Pancreas (tissue), 10 donors: ENCODE data around the gene PRKCA. TPM values are rescaled to one million over a fixed set of nuclear protein-coding genes. Genes with fewer than 3 reads are reported as not detected.

ENCODE experiments used
- ATAC-seq, 4 donors: fragments of 200-7000 bp; cut with Tn5 transposase; one replicate each; pipeline versions ENCODE4 v1.8.0 to v1.9.1; 2020; ENCODE audit warnings: mild to moderate bottlenecking in 4 of 4, moderate library complexity in 4 of 4
- DNase-seq, 6 donors: peaks; one replicate each; pipeline ENCODE4 v3.0.0-alpha.2; 2020
- FAIRE-seq: peaks from 2 replicates; lab custom pipeline; 2012; peaks lifted over from hg19 to GRCh38; lab: Jason Lieb, UNC
- H3K27ac ChIP-seq, 4 donors: fragments of 200-600 bp; sonication (generic); 1 replicate in 3 of 4; 2 replicates in 1 of 4; pipeline versions ENCODE4 v1.5.0 to v1.8.0; 2020
- H3K27me3 ChIP-seq, 4 donors: fragments of 200-600 bp; one replicate each; pipeline ENCODE4 v1.8.0; 2021
- H3K36me3 ChIP-seq, 3 donors: fragments of 200-600 bp; sonication (generic) in 1 of 3; one replicate each; pipeline versions ENCODE4 v1.5.0 to v1.8.0; 2020 to 2021
- H3K4me1 ChIP-seq, 3 donors: fragments of 200-600 bp; one replicate each; pipeline ENCODE4 v1.8.0; 2021
- H3K4me3 ChIP-seq, 4 donors: fragments of 200-600 bp; sonication (generic) in 2 of 4; one replicate each; pipeline versions ENCODE4 v1.5.0 to v1.8.0; 2020 to 2021
- H3K9me3 ChIP-seq, 4 donors: fragments of 200-600 bp; one replicate each; pipeline ENCODE4 v1.8.0; 2021
- WGBS, 2 donors: extraction: QIAGEN DNeasy Blood & Tissue Kit; methylation state at CpG; one replicate each; pipeline ENCODE4 v1.1.7; 2013; 5-methylcytosine and 5-hydroxymethylcytosine counted together
- intact Hi-C, 3 donors: fragments of 100-400 bp; cut with DNase I; formaldehyde crosslinking; loops; one replicate each; pipeline versions ENCODE4 v1.11.1 to v1.14.2; 2022
- microRNA-seq, 2 donors: library from miRNA; unstranded; fragments of <30 nt; microRNA quantifications; one replicate each; pipeline versions ENCODE4 to v1.1.0, GENCODE V29; 2019 to 2020
- polyA plus RNA-seq, 2 donors: library from polyadenylated mRNA; stranded (reverse); fragments of 200-250 nt; gene quantifications; one replicate each; pipeline ENCODE4 v1.2.3, GENCODE V29; 2013
- total RNA-seq, 6 donors: library from RNA; stranded (reverse); fragmentation: NEBNext Ultra II Directional in 4 of 6; extraction: Animal tissue kit (Norgen Biotek cat#: 25700) in 4 of 6; gene quantifications; one replicate each; pipeline versions ENCODE4 v1.2.1 to v1.2.4, GENCODE V29; 2021 to 2023
- TF ChIP-seq, protein P1 (sequence below), 4 donors: fragments of 200-600 bp; sonication (generic) in 3 of 4; IDR thresholded peaks; one replicate each; pipeline versions ENCODE4 v1.5.0 to v1.8.0; 2021; ENCODE audit warnings: antibody characterized with exemption in 4 of 4
- donor health status: healthy with polysubstance abuse.
- donor health status: DM: no; HTN: no; CAD: no; lungs with moderate emphysema.
- donor health status: DM: no; HTN: no; CAD: no.
- donor health status: control.
- donor health status: control.
- donor health status: Bipolar disorder and iron deficiency.
- donor health status: DM: yes; HTN: yes; CAD: no.
- donor health status: DM: no; HTN: no; CAD: no.
- donor health status: DM: no; HTN: no; CAD: no.
- donor health status: DM: yes; HTN: yes; CAD: no.

The PRKCA gene
- total and polyA plus RNA-seq, 8 donors = 3.5 to 22.3 (median 10.2) TPM

- intact Hi-C loops = no loop called here
- Histone ChIP-seq H3K9me3 (no peaks in the 10 kb centered on the region), H3K4me1 (no peaks in the 10 kb centered on the region), H3K4me3 (no peak overlapping the region), H3K36me3 (no peaks in the 10 kb centered on the region), H3K27me3 (no peaks in the 10 kb centered on the region), H3K27ac (no peak overlapping the region)
- 78 to 84% methylated on average over 12 of the region's 12 CpGs for WGBS, 2 donors
- ATAC-seq (no peak), DNase-seq (no peak), FAIRE-seq (no peak)
- TF ChIP-seq, protein P1, sequence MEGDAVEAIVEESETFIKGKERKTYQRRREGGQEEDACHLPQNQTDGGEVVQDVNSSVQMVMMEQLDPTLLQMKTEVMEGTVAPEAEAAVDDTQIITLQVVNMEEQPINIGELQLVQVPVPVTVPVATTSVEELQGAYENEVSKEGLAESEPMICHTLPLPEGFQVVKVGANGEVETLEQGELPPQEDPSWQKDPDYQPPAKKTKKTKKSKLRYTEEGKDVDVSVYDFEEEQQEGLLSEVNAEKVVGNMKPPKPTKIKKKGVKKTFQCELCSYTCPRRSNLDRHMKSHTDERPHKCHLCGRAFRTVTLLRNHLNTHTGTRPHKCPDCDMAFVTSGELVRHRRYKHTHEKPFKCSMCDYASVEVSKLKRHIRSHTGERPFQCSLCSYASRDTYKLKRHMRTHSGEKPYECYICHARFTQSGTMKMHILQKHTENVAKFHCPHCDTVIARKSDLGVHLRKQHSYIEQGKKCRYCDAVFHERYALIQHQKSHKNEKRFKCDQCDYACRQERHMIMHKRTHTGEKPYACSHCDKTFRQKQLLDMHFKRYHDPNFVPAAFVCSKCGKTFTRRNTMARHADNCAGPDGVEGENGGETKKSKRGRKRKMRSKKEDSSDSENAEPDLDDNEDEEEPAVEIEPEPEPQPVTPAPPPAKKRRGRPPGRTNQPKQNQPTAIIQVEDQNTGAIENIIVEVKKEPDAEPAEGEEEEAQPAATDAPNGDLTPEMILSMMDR (IDR thresholded peaks at IDR 0.05) = no peak
Measured at GRCh38 chr17:66858226-66859083, 556.0 kb downstream of the PRKCA start.

GRCh38 chr17:66859353-66859752, 556.9 kb downstream of the PRKCA start:
- no peaks in the 10 kb centered on the region for H3K36me3 ChIP-seq
- ATAC-seq (no peak), FAIRE-seq (no peak), DNase-seq (no peak)
- TF ChIP-seq, protein P1 (IDR thresholded peaks at IDR 0.05) = no peak
- H3K9me3 ChIP-seq = no peaks in the 10 kb centered on the region
- no peak overlapping the region for H3K4me3 ChIP-seq
- H3K4me1 ChIP-seq = no peaks in the 10 kb centered on the region
- H3K27ac ChIP-seq = no peak overlapping the region
- no peaks in the 10 kb centered on the region for H3K27me3 ChIP-seq
- 75 to 79% methylated on average over 8 of the region's 8 CpGs for WGBS, 2 donors
- intact Hi-C loops = no loop called here

DNA sequence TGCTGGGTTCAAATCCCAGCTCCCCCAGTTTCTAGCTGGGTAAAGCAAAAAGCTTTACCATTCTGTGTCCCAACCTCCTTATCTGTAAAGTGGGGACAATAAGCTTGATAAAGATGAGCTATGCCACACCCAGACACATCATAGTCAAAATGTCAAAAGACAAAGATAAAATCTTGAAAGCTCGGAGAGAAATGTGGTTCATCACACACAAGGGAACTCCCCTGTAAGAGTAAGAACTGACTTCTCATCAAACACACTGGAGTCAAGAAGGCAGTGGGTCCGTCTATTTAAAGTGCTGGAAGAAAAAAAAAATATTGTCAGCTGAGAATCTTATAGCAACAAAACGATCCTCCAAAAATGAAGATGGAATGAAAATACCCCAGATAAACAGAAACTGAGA, 557.8 kb downstream of the PRKCA start:
- no peaks in the 10 kb centered on the region for H3K27me3 ChIP-seq
- intact Hi-C loops = no loop called here
- no peak overlapping the region for H3K4me3 ChIP-seq
- no peaks in the 10 kb centered on the region for H3K9me3 ChIP-seq
- H3K36me3 ChIP-seq = no peaks in the 10 kb centered on the region
- DNase-seq = no peak
- FAIRE-seq = no peak
- H3K27ac ChIP-seq = no peak overlapping the region
- ATAC-seq = no peak
- H3K4me1 ChIP-seq = no peaks in the 10 kb centered on the region
- 70 to 80% methylated on average over 3 of the region's 3 CpGs for WGBS, 2 donors
- TF ChIP-seq, protein P1 (IDR thresholded peaks at IDR 0.05) = no peak

Small RNA genes within 50 kb of the gene (microRNA-seq; reads per million reads assigned to microRNA genes)
- gene MIR634 = 0 reads per million in 2 donors

Other genes starting within 250 kb of the PRKCA start
- gene CEP112, start 110.5 kb upstream of the PRKCA start, total RNA-seq = 10 to 100 TPM in 3 of 6 donors, 1 to 10 TPM in 3; 8.4 to 11.4 (median 10.2) TPM
- 1 to 10 TPM; 8.8 to 9.8 TPM for gene CEP112, start 110.5 kb upstream of the PRKCA start, polyA plus RNA-seq
- 1 to 10 TPM; 3.8 to 8.8 (median 7.5) TPM for gene APOH, start 73.2 kb upstream of the PRKCA start, total RNA-seq
- gene APOH, start 73.2 kb upstream of the PRKCA start, polyA plus RNA-seq = 10 to 100 TPM in 1 of 2 donors, 1 to 10 TPM in 1; 8.7 to 68.4 TPM